DMS153 treated with DMSO at 0.1 percent for 48 hours (cell line): ENCODE results near the gene OLA1.

ENCODE experiments used
- DNase-seq: peaks from one replicate; lab custom pipeline; 2025; ENCODE audit not compliant: unreplicated experiment; lab: John Stamatoyannopoulos, UW

Gene OLA1

DNA sequence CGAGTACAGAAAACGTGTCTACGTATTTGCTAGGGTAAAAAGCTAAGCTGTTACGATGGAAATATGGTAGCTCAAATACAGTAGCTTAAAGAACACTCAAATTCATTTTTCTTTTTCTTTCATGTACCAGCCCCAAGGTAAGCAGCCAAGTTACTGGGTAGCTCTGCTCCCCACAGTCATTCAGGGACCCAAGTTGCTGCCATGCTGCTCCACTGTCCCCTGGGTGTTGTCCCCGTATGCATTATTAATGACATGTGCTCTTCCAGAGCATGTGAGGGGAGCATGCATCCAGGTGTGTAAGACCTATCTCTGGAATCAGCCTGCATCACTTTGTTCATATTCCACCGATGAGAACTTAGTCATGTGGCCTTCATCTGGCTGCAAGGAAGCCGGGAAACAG lies 178.1 kb downstream of the OLA1 start:
- DNase-seq: no peak

DNA sequence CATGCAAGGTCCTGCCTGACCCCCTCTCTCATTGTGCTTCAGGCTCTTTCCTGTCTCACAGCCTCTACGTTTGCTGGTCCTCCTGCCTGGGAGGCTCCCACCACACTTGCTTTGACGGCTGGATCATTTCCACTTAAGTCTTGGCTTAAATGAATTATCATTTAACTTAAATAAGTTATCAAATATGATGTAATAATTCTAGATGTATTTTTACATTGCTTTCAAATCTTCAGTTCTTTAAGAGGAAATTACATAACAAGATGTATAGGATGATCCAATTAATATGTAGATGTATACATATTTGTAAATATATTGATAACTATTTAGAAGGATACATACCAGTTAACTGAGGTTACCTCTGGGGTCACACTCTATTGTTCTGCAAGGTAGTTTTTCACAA lies 180.5 kb downstream of the OLA1 start:
- no peak for DNase-seq

DNA sequence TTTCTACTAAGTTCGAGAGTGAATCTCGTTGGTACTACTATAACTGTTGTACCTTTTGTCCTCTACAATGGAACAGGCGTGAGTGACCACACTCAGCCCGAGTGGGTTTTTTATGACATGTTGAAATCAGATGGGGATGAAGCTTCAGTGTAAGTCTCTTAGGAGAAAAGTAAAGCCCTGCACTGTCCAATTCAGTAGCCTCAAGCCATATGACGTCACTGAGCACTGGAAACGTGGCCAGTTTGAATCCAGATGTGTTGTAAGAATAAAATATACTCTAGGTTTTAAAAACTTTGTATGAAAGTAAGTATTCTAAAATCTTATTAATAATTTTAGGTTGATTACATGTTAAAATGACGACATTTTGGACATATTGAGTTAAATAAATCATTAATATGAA lies 181.5 kb downstream of the OLA1 start:
- no peak for DNase-seq

DNA sequence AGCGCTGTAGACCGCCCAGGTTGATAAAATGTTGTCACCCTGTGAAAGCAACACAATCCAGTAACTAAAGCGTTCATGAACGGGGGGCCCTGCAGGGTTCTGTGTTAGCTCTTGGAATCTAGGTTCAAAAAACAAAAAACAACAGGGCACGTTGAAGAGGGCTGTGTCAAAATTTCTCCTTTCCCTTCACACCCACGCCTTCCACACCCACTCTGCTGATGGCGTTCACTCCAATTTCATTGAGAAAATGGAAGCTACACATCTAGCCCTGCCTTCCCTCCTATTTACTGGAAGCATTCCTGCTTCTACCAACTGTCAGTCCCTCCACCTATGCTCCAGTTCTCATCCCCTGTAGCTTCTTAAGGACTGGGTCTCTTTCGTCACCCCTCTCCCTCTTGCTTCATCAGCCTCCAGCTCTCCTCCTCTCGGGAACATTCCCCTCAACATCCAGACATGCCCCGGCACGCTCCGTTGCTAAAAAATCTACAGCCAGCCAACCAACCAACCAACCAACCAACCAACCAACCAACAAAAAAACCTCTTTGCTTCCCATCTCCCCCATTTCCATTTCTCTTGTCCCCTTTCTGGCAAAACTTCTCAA lies 184.7 kb downstream of the OLA1 start:
- no peak for DNase-seq

DNA sequence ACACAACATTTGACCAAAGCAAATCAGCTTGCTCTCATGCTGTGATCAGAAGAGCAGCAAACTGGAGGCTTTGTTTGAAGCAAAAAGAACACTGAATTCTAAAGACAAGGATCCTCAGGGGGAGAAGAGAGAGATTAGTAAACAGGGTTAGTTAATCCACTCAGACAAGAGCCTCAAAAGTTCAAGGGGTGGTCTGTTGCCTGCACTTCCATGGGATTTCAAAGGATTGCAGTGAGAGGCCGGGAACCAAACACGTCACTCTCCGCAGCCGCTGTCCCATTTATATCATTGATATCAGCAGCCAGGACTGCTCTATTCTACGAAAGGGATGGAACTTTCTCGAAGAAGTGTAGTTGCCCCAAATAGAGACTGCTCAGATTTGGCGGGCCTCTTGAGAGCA lies 185.4 kb downstream of the OLA1 start:
- no peak for DNase-seq

DNA sequence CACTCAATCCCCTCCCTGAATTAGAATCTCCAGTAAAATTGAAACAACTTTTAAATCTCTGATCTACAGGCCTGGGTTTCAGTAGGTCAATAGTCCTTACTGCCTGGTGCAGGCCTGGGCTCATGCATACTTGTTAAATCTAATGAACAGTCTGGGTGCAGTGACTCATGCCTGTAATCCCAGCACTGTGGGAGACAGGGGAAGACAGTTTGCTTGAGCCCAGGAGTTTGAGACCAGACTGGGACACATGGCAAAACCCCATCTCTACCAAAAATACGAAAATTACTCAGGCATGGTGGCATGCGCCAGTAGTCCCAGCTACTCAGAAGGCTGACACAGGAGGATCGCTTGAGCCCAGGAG lies 188.5 kb downstream of the OLA1 start:
- DNase-seq: no peak

DNA sequence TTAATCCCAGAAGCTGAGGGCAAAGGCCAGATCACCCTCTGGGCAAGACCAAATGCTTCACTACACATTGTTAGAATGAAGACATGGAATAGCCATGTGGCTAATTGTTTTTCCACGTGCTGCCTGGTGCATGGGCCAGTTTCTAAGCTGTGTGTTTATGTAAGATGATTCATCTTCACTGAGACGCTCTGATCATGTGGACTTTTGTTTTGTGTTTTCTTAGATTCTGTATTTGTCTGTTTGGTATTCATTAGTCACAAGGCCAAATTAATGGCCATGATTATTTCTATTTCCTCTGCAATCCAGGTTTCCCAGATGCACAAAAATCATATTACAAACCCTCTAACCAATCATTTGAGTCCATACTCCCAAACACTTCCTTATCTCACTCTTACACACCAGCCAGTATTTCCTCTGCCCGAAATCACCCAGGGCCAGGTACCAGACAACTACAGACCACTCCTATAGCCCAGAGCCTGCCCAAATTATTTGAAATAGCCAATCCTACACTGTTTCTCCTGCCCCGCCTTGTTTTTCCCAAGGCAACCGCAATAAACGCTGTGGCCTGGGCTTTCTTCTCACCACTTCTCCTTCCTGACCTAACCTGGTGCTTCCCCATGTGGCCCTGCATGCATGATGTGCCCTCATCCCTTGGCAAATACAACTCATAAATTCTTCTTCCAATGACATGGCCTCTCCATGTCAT lies 189.0 kb downstream of the OLA1 start:
- no peak for DNase-seq

DNA sequence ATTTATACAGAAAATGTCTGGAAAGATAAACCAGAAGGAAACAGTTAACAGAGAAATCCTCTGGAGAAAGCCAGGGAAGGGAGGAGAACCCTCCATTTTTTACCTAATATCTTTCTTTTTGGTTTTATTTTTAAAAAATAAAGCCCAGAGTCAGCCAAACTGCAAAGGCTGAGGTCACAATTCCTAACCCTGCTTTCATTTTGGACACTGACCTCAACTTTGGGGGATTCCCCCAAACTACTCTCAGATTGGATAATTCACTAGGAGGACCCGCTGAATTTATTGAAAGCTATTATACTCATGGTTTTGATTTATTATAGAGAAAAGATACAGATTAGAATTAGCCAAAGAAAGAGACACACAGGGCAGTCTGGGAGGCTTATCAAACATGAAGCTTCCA lies 189.9 kb downstream of the OLA1 start:
- no peak for DNase-seq

DNA sequence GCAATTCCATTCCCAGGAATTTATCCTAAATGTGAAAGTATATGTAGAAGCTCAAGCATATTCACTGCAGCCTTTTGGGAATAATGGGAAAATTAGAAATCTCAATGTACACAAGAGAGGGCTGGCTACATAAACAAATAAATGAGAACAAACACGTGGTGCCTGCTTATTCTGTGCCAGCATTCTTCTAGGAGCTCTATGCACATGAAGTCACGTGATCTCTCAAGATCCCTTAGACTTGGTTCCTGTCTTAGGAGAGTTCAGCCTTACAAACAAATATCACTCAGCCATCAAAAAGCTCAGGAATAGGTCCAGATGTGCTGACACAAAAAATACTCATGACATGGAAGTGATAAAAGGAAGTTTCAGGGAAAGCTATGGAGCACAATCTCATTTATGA lies 190.3 kb downstream of the OLA1 start:
- no peak for DNase-seq

DNA sequence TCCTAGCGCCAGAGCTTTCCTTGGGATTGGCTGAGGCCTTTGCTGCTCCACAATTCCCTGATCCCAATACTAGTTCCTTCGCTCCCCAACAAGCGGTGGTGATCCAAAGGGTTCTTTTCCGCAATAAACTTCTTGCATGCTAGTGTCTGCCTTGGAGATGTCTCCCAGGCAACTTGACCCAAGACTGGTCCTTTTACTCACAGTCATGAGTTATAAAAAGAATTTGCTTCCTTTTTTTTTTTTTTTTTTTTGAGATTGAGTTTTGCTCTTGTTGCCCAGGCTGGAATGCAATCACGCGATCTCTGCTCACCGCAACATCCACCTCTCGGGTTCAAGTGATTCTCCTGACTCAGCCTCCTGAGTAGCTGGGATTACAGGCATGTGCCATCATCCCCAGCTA lies 193.4 kb downstream of the OLA1 start:
- no peak for DNase-seq

DNA sequence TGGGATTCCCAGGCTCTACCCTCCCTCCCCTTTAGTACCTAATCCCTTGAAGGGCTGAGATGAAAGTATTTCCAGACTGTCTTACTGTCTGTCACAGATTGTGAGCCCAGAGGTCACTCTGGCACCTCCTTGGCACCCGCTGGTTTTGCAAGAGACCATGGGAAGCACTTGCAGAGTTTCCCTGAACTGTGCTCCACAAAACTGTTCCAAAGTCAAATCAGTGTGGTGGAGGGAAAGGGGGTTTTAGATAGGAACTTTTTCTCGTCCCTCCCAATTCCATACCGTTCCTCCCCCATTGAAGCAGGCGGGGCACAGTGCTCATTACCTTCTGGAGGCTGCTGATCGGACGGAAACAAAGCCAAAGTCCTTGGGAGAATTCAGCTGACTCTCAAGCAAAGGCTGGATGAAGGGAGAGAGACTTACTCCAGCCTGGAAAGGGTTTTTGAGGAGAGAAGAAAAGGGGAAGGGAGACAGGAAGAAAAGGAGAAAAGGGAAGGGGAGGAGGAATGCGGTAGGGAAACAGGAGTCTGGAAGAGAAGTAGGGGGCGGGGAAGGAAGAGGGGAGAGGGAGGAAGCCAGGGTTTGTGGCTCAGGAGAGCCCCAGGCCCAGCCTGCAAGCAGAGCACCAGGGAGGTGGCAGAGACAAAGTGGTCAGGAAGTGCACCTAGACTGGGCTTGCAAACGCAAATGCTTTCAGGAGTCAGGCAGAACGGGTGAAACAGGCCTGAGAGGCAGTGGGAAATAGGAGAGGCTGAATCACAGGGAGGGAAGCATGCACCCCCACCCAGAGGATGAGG lies 194.8 kb downstream of the OLA1 start:
- DNase-seq: no peak

DNA sequence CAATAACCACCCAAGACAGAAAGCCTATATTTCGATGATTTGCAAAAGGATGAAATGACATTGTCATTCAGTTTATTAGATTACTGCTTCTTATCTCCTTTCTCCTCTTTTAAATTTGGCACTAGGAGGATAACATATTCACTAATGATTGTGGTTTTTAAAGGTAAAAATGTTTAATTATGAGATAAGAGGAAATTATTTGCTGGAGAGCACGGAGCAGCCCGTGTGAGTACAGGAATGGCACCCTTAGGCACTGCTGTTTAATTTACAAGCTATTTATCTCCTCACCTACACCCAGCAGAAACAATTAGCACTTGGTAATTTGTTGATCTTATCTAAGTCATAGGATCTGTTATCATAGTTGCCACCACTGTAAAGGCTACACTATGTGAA lies 195.8 kb downstream of the OLA1 start:
- DNase-seq: no peak

DNA sequence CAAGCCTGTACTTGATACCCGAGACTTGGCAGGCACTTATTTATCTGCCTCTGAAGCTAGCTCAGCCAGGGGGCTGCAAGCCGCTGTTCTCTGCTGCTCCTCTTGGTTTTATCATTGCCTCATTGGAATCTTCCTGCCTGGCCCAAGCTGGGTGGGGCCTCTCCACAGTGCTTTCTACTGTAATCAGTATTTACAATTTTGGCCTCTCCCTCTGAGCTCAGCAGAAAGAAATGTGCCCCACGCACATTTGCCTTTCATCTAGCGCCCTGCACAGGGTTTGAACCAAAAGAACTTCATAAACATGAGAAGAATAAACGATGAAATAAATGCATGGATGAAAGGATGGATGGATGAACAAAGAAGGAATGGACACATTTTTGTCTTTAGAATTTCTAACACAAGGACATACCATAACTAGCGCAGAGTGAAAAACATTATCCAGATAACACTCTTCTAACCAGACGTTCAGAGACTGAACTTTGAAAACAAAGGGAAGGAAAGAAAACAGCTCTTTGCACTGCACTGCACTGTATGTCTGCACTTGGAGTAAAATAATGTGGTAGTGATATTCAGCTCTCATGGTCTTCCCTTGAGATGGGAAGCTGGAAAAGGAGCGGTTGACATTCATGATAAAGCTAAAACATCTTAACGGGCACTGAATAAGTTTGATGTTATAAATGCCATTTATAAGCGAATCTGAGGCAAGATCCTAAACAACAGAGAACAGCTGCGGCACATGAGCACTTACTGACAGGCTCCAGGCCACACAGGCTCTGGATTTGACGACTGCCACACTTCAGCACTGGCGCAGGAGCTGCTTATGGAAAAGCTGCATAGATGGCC lies 196.4 kb downstream of the OLA1 start:
- DNase-seq: no peak

DNA sequence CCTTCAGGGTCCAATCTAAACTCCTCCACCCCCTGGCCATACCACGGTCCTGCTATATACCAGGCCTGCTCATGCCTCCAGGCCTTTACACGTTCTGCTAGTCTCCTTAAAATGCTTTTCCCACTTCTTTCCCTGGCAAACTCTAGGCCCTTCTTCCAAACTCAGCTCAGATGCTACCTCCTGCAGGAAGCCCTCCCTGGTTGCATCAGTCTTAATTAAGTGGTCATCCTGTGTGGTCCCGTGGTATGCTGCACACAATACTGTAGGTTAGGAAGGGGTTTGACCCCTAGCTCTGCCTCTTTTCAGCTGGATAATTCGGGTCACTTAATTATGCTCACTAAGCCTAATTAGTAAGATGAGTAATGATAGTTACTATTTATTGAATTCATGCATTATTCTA lies 197.3 kb downstream of the OLA1 start:
- DNase-seq: no peak

DNA sequence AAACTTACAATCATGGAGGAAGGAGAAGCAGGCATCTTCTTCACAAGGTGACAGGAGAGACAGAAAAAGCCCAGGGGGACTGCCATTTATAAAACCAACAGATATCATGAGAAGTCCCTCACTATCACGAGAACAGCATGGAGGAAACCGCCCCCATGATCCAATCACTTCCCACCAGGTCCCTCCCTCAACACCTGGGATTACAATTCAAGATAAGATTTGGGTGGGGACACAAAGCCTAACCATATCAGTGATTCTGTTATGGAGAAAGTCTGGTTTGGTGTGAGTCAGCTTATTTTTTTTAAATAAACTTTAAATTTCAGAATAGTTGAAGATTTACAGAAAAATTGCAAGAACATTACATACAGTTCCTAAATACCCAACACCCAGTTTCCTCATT lies 198.4 kb downstream of the OLA1 start:
- DNase-seq: no peak

DNA sequence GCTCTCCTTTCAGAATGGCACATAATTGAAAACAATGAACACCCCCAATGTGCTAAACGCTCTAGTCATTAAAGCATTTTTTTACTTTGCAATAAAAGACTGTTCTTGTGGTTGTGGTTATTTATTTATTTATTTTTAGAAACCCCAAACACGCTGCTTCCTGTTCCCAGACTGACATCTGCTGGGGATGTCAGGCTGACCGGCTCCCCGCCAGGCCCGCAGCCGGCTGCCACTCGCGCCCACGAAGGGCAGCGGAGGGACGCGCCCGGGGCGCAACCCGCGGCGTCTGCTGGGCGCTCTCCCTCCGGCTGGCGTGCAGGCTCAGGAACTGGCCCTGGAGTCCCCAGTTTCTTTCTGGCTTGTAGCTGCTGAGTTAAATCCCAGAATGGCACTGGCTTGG lies 200.1 kb downstream of the OLA1 start:
- no peak for DNase-seq

DNA sequence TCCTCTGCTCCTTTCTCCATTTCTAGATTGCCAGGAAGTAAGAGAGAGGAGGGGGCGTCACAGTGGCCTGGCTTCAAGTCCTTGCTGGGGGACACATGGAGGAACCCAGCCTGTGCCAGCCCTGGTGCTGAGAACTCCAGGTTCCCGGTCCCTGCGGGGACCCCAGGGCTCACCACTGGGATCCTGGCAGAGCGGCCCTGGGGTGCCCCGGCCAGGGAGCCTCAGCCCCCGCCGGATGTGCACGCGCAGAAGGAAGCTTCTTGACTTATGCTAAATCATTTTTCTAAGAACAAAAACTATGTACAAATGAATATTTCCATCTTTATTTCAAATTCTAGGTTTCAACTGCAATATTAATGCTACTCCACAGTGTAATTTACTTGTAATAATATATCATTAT lies 200.6 kb downstream of the OLA1 start:
- DNase-seq: no peak

DNA sequence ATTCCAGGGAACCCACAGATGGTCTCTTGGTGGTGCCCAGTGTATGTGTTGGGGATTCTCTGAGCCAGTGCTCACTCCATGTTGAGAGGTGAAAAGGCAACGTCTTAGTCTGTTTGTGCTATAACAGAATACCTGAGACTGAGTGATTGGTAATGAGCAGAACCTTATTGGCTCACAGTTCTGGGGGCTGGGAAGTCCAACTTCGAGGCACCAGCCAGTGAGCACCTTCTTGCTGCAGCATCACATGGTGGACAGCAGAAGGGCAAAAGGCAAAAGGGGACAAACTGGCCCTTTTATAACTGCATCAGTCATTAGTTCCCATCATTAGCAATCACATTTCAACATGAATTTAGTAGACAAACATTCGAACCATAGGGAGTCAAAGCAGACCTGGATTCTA lies 202.2 kb downstream of the OLA1 start:
- DNase-seq: no peak

DNA sequence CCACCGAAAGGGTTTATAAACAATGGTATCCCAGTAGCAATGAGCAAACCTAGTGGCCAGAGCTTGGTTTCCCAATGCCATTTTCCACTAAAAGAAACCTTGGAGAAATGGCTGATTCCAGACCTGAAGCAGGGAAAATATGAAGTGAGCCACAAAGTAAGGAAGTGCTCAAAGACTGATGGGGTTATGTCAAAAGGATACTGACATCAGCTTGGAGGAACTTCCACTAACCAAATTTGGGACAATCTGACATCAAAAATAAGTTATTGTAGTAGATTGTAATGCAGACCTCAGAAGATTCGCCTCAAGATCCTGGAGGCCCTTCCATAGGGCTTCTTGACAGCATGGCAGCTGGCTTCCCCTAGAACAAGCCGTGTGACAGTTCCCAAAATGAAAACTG lies 203.8 kb downstream of the OLA1 start:
- DNase-seq: no peak

DNA sequence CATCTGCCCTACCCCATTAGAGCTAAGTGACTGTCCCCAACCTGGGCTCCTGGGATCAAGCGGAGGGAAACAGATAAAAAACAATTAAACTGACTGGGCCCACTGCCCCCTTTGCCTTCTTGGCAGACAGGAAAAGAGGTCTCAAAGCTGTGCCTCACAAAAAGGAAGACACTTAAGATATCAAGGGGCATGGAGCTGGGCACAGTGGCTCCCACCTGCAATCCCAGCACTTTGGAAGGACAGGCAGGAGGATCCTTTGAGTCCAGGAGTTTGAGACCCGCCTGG lies 208.0 kb downstream of the OLA1 start:
- no peak for DNase-seq

DNA sequence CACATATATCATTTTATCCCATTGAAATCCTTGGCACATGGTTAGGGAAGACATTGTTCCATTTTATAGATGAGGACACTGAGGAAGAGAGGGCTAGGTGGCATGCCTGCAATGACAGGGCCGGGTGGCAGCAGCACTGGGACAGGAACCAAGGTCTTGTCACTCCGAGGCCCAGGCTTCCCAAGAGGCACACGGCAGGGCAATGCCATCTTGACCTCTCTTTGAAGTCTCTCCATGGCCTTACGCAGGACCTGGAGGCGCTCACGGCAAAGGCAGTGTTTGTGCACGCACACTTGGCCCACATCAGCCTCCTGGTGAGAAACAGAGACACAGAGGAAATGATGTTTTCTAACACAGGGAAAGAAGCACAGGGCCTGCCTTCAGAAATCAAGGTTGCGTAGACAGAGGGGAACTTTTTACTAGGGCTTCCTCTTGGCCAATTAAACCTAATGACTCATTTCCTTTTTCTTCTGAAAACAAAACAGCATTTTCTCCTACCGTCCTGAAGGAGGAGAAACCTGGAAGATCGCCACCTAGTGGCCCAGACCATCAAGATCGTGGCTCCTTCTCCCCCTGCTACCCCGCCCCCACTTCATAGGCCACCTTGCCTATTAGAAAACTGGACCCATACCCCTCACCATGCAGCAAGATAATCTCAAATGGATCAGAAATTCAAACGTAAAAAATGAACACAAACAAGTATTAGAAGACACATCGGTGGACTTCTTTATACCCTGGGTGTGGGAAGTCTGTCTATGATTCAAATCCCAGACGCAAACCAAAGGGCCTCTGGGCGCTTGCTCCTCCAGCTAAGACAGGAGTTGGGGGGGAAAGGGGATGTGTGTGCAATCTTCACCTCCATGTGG lies 208.5 kb downstream of the OLA1 start:
- peak; percentile 68 for DNase-seq
